GM12875 (cell line): ENCODE measurements around the gene PTPRZ1.

Experiments used
- H3K4me3 ChIP-seq: one replicate; pipeline ENCODE4 v1.5.1; 2011; ENCODE audit warnings: low read depth, low read length, control low read depth
- TF ChIP-seq, protein P1 (sequence below): IDR thresholded peaks from 2 replicates; pipeline ENCODE4 v1.5.1; 2011; ENCODE audit warnings: low read depth, mild to moderate bottlenecking, control low read depth, inconsistent platforms, low read length, moderate library complexity, borderline replicate concordance; ENCODE audit not compliant: insufficient read depth

PTPRZ1 gene

DNA sequence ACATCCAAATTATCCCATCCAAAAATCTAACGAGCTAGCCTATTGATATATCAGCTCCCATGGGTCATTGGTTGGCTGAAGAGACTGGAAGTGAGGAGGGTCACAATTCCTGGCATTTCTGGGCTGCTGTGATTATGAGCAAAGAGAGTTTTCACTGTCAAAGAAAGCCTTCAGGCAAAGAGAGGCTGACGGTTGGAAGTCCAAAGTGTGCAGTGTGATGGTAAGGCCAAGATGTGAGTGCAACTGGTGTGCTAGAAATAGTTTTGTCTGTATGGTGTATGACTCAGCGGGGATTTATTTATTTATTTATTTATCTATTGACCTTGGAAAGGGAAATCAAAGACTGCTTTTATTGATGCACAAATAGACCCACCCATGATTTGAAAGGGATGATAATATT lies 196.0 kb downstream of the PTPRZ1 start:
- TF ChIP-seq, protein P1, sequence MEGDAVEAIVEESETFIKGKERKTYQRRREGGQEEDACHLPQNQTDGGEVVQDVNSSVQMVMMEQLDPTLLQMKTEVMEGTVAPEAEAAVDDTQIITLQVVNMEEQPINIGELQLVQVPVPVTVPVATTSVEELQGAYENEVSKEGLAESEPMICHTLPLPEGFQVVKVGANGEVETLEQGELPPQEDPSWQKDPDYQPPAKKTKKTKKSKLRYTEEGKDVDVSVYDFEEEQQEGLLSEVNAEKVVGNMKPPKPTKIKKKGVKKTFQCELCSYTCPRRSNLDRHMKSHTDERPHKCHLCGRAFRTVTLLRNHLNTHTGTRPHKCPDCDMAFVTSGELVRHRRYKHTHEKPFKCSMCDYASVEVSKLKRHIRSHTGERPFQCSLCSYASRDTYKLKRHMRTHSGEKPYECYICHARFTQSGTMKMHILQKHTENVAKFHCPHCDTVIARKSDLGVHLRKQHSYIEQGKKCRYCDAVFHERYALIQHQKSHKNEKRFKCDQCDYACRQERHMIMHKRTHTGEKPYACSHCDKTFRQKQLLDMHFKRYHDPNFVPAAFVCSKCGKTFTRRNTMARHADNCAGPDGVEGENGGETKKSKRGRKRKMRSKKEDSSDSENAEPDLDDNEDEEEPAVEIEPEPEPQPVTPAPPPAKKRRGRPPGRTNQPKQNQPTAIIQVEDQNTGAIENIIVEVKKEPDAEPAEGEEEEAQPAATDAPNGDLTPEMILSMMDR = no peak
- no peak overlapping the region for H3K4me3 ChIP-seq

DNA sequence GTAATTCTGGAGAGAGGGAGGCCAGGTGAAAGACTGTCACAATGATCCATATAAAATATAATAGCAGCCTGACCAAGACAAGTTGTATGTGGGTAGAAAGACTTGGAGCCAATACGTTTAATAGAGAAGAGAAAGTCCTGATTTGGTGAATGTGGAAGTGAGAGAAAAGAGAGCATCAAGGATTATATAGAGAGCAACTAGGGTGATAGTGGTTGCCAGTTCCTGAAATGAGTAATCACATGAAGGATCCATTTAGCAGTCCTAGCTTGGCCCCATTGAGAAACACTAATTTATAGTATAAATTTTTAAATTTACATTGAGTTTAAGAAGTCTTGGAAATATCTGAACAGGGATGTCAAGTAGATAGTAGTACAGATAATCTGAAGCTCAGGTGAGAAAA lies 197.1 kb downstream of the PTPRZ1 start:
- TF ChIP-seq, protein P1 = no peak
- no peak overlapping the region for H3K4me3 ChIP-seq

DNA sequence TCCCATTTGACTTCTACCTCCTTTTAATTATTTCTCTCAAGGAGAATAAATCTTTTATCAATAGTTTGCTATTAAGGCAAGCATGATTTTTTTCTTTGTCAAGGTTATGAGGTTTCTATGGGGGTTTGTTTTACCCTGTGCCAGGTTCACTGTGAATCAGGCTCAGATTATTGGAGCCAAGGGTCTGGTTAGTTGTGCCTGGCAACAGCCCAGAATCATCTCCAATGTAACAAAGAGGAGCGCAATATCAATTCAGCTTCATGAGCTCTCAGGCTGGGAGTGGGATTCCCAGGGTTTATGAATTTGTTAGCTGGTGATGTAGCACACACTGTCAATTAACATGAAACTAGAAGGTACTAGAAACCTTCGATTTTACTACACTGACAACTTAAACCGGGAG lies 197.9 kb downstream of the PTPRZ1 start:
- H3K4me3 ChIP-seq = no peak overlapping the region
- TF ChIP-seq, protein P1 = no peak

DNA sequence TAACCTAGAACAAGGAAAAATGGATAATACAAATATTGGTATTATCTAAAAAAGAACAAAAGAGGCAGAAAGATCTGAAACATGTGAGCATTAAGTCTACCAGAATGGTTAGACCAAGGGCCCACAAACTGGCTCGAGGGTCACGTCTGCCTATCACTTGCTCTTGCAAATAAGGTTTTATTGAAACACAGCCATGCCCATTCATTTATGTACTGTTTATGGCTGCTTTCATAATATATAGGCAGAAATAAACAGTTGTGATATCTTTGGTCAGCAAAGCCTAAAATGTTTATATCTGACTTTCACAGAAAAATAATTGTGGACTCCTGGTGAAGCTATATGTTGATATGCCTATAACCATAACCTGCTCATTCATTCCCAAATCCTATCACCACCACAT lies 199.3 kb downstream of the PTPRZ1 start:
- TF ChIP-seq, protein P1 = no peak
- no peak overlapping the region for H3K4me3 ChIP-seq

DNA sequence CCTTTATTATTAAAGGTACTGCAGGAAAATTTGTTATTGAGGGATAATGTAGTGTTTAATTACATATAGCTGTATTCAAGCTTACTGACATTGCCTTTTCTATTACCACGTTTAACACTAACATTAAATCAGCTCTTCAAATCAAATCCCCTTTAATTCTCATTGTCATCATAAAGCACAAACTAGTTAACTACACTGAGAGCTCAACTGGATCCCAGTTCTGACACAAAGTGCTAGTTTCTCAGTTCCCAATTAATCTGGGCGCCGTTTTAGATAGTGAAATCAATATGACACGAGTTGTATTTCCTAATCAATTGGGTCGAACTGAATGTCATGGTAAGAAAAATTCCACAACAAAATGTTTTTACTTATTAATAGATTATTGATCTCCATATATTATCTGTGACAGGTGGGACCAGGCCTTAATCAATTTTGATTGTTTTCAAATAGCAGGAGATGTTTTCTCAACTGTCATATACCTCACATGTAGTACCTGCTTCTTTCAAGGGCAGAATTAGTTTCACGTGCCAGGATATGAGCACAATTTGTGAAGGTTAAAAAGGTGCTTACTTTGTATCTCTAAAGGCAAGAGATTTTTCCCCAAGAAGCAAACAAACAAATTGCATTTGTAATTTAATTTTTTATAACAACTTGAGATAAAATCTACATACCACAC lies 200.1 kb downstream of the PTPRZ1 start:
- TF ChIP-seq, protein P1 = no peak
- H3K4me3 ChIP-seq = no peak overlapping the region

DNA sequence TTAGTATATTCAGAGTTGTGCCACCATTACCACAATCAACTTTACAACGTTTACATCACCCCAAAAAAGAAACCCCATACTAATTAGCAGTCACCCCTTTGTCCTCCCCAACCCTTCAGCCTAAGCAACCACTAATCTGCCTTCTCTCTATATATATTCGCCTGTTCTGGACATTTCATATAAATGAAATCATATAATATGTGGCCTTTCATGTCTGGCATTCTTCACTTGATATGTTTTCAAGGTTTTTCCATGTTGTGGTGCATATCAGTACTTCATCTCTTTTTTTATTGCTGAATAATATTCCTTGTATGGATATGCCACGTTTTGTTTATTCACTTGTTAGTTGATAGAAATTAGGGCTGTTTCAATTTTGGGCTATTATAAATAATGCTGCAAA lies 200.7 kb downstream of the PTPRZ1 start:
- TF ChIP-seq, protein P1 = no peak

DNA sequence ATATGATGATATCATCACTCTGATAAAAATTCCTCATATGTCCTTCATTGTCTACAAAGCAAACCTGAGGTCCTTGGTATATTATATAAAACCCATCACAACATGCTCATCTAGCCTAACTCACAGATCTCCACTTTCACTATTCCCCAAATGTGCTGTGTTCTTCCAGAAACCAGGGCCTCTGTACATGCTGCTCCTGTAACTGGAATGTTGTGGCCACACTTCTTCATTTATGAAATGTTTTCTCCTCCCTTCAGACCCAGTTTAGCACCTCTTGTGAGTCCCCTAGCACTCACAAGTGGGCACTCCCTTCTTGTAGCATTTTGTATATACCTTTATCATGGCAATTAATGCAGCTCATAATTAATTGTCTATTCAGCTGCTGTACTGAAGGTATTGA lies 209.2 kb downstream of the PTPRZ1 start:
- TF ChIP-seq, protein P1 = no peak
- no peak overlapping the region for H3K4me3 ChIP-seq

More for the DNA sequence above, 200.7 kb downstream of the PTPRZ1 start:
- H3K4me3 ChIP-seq = no peak overlapping the region
